Endothelial cell (in vitro differentiated cells): Measurements from ENCODE around the gene EPG5. TPM values are rescaled to one million over a fixed set of nuclear protein-coding genes. Genes with fewer than 3 reads are reported as not detected.

Experiments
- DNase-seq: peaks from one replicate; pipeline ENCODE4 v3.0.0; 2021; ENCODE audit warnings: low spot score
- H3K27ac Mint-ChIP-seq: one replicate; pipeline ENCODE4 v1.8.0; 2021; ENCODE audit warnings: mixed read lengths, inconsistent platforms; ENCODE audit not compliant: unreplicated experiment
- H3K27me3 Mint-ChIP-seq: one replicate; pipeline ENCODE4 v1.8.0; 2021; ENCODE audit warnings: mild to moderate bottlenecking, moderate library complexity, mixed read lengths, inconsistent platforms; ENCODE audit not compliant: unreplicated experiment
- H3K36me3 Mint-ChIP-seq: one replicate; pipeline ENCODE4 v1.8.0; 2021; ENCODE audit warnings: mild to moderate bottlenecking, low read depth, mixed read lengths, inconsistent platforms; ENCODE audit not compliant: unreplicated experiment
- H3K4me1 Mint-ChIP-seq: one replicate; pipeline ENCODE4 v1.8.0; 2021; ENCODE audit warnings: mild to moderate bottlenecking, mixed read lengths, inconsistent platforms; ENCODE audit not compliant: unreplicated experiment
- H3K4me3 Mint-ChIP-seq: one replicate; pipeline ENCODE4 v1.8.0; 2021; ENCODE audit warnings: mild to moderate bottlenecking, mixed read lengths, inconsistent platforms; ENCODE audit not compliant: unreplicated experiment
- H3K9me3 Mint-ChIP-seq: one replicate; pipeline ENCODE4 v1.8.0; 2021; ENCODE audit warnings: mixed read lengths, inconsistent platforms; ENCODE audit not compliant: unreplicated experiment
- CTCF ChIP-seq: fragments of 200-600 bp; sonication (generic); IDR thresholded peaks from one replicate; pipeline ENCODE4 v1.5.0; 2021; ENCODE audit warnings: antibody characterized with exemption; ENCODE audit not compliant: unreplicated experiment
- total RNA-seq: library from RNA; stranded (reverse); fragmentation: NEBNext Ultra II Directional; extraction: Animal tissue kit (Norgen Biotek cat#: 25700); gene quantifications from one replicate; pipeline ENCODE4 v1.2.1, GENCODE V29; 2021; ENCODE audit not compliant: unreplicated experiment

EPG5 gene
- total RNA-seq, 1 donor from 2014 or later: 26.1 TPM

- H3K27me3 Mint-ChIP-seq: no peaks in the 10 kb centered on the region
- H3K4me3 Mint-ChIP-seq: no peak overlapping the region
- H3K4me1 Mint-ChIP-seq: no peaks in the 10 kb centered on the region
- DNase-seq: no peak
- H3K36me3 Mint-ChIP-seq: peaks cover 21% of the 10 kb centered on the region
- peaks cover 6% of the 10 kb centered on the region for H3K9me3 Mint-ChIP-seq
- H3K27ac Mint-ChIP-seq: no peak overlapping the region
- no peak for TF ChIP-seq CTCF
These were observed 89.7 kb downstream of the EPG5 start for GRCh38 chr18:45877403-45877802.

- Mint-ChIP-seq H3K27me3 (no peaks in the 10 kb centered on the region), H3K4me1 (peaks cover 6% of the 10 kb centered on the region), H3K36me3 (peaks cover 25% of the 10 kb centered on the region), H3K9me3 (peaks cover 6% of the 10 kb centered on the region), H3K4me3 (no peak overlapping the region), H3K27ac (no peak overlapping the region)
- DNase-seq: no peak
- TF ChIP-seq CTCF: no peak
These were observed 91.0 kb downstream of the EPG5 start for GRCh38 chr18:45876161-45876560.

- H3K36me3 Mint-ChIP-seq: peaks cover 35% of the 10 kb centered on the region
- TF ChIP-seq CTCF: no peak
- no peak overlapping the region for H3K4me3 Mint-ChIP-seq
- peaks cover 6% of the 10 kb centered on the region for H3K9me3 Mint-ChIP-seq
- peaks cover 2% of the 10 kb centered on the region for H3K27me3 Mint-ChIP-seq
- H3K27ac Mint-ChIP-seq: no peak overlapping the region
- DNase-seq: no peak
- H3K4me1 Mint-ChIP-seq: peaks cover 8% of the 10 kb centered on the region
These were observed 92.5 kb downstream of the EPG5 start for GRCh38 chr18:45874491-45875184.

- peaks cover 2% of the 10 kb centered on the region for H3K27me3 Mint-ChIP-seq
- H3K4me1 Mint-ChIP-seq: peaks cover 8% of the 10 kb centered on the region
- H3K9me3 Mint-ChIP-seq: peaks cover 6% of the 10 kb centered on the region
- TF ChIP-seq CTCF: no peak
- no peak for DNase-seq
- H3K27ac Mint-ChIP-seq: peak overlapping the region; percentile 33
- no peak overlapping the region for H3K4me3 Mint-ChIP-seq
- H3K36me3 Mint-ChIP-seq: peaks cover 47% of the 10 kb centered on the region
These were observed 95.6 kb downstream of the EPG5 start for GRCh38 chr18:45871431-45872084.

GRCh38 chr18:45870419-45870818, 96.7 kb downstream of the EPG5 start:
- Mint-ChIP-seq H3K4me3 (no peak overlapping the region), H3K36me3 (peaks cover 49% of the 10 kb centered on the region), H3K27me3 (peaks cover 2% of the 10 kb centered on the region), H3K4me1 (peaks cover 8% of the 10 kb centered on the region), H3K9me3 (peaks cover 3% of the 10 kb centered on the region), H3K27ac (no peak overlapping the region)
- no peak for DNase-seq
- TF ChIP-seq CTCF: no peak
